Measurements from ENCODE around the gene AZU1.

DNA sequence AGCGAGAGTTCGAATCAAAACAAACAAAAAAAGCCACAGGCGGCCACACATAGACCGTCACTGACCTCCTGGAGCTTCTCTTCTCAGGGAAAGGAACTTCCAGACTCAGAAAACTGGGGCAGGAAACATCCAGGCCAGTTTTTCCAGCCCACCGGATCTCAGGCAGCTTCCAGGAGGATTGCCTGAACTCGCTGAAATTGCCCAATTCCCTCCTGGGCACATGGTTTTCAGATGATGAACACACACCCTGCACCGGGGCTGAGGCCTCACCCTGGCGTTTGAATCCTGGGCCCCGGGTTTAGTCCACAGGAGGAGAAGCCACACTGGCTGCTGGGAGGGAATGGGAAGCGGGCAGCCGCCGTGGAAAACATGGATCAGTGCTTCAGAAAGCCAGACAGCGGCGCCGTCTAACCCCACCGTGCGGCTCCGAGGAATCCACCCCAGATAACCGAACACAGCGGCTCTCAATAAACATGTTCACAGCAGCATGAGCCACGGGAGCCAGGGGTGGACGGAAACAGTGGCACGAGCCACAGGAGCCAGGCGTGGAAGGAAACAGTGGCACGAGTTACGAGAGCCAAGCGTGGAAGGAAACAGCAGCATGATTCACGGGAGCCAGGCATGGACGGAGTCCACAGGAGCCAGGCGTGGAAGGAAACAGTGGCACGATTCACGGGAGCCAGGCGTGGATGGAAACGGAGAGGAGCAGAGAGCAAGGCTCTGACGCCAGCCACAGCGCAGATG is 48.6 kb upstream of the AZU1 start:
- TF ChIP-seq CTCF (IDR thresholded peaks at IDR 0.05) (no peak), POLR2A (IDR thresholded peaks at IDR 0.05) (no peak)

All from lower leg skin (tissue), 3 donors.